ENCODE measurements around the gene SLC37A4. TPM values are rescaled to one million over a fixed set of nuclear protein-coding genes. Genes with fewer than 3 reads are reported as not detected.
"Not testable (repeated sequence)": the region's sequence is repeated elsewhere in the genome, so short reads cannot be mapped to it uniquely, and the experiment has no call there.

The SLC37A4 gene
- total RNA-seq, 4 donors from 2014 or later = 11.6 to 18.4 (median 14.0) TPM

GRCh38 chr11:119041821-119042514 is 11.3 kb upstream of the SLC37A4 start:
- ATAC-seq (ENCODE audit: low FRiP score) (no peak), DNase-seq (ENCODE audit: low spot score) (no peak)
- TF ChIP-seq CTCF (IDR thresholded peaks at IDR 0.05) = no peak

- DNase-seq (ENCODE audit: low spot score); ATAC-seq (ENCODE audit: low FRiP score): not testable (repeated sequence)
Measured at GRCh38 chr11:119039471-119039870, 8.8 kb upstream of the SLC37A4 start.

GRCh38 chr11:119038884-119039283 is 8.2 kb upstream of the SLC37A4 start:
- no peak for DNase-seq (ENCODE audit: low spot score)
- no peak for TF ChIP-seq CTCF (IDR thresholded peaks at IDR 0.05)
- ATAC-seq (ENCODE audit: low FRiP score) = peak; percentile 88

GRCh38 chr11:119034813-119035212 is 4.1 kb upstream of the SLC37A4 start:
- ATAC-seq (ENCODE audit: low FRiP score) (no peak), DNase-seq (ENCODE audit: low spot score) (no peak)
- no peak for TF ChIP-seq CTCF (IDR thresholded peaks at IDR 0.05)

- not testable (repeated sequence) for DNase-seq (ENCODE audit: low spot score); ATAC-seq (ENCODE audit: low FRiP score)
Measured at GRCh38 chr11:119033421-119033820, 2.7 kb upstream of the SLC37A4 start.

GRCh38 chr11:119031912-119032280 is 1.2 kb upstream of the SLC37A4 start:
- DNase-seq (ENCODE audit: low spot score) = no peak
- no peak for TF ChIP-seq CTCF (IDR thresholded peaks at IDR 0.05)
- no peak for ATAC-seq (ENCODE audit: low FRiP score)

GRCh38 chr11:119030029-119030328 is 698 bp downstream of the SLC37A4 start:
- DNase-seq (ENCODE audit: low spot score) (no peak), ATAC-seq (ENCODE audit: low FRiP score) (no peak)
- TF ChIP-seq CTCF (IDR thresholded peaks at IDR 0.05) = no peak

- ATAC-seq (ENCODE audit: low FRiP score) = no peak
- TF ChIP-seq CTCF (IDR thresholded peaks at IDR 0.05) = no peak
- no peak for DNase-seq (ENCODE audit: low spot score)
Measured at GRCh38 chr11:119029340-119030028, 1.2 kb downstream of the SLC37A4 start.

Measured in omental fat pad (tissue), 4 donors.